Smooth muscle cell of the brain vasculature (primary cell): Measurements from ENCODE around the gene VSIG10L2.
"Not testable (repeated sequence)": the region's sequence is repeated elsewhere in the genome, so short reads cannot be mapped to it uniquely, and the experiment has no call there.

Experiments used
- DNase-seq: peaks from one replicate; pipeline ENCODE4 v3.0.0-alpha.2; 2012; ENCODE audit warnings: low read depth, low spot score

The VSIG10L2 gene

GRCh38 chr11:125960771-125961170 is 14.9 kb downstream of the VSIG10L2 start:
- no peak for DNase-seq

- no peak for DNase-seq
These were observed 21.7 kb downstream of the VSIG10L2 start for GRCh38 chr11:125967515-125967914.

- no peak for DNase-seq
These were observed 22.5 kb downstream of the VSIG10L2 start for GRCh38 chr11:125968354-125968753.

- no peak for DNase-seq
These were observed 25.8 kb downstream of the VSIG10L2 start for GRCh38 chr11:125971618-125972017.

GRCh38 chr11:125974284-125974683 is 28.4 kb downstream of the VSIG10L2 start:
- no peak for DNase-seq

GRCh38 chr11:125975634-125976033 is 29.8 kb downstream of the VSIG10L2 start:
- DNase-seq, result no peak

GRCh38 chr11:125976156-125976555 is 30.3 kb downstream of the VSIG10L2 start:
- DNase-seq, result no peak

- no peak for DNase-seq
These were observed 31.5 kb downstream of the VSIG10L2 start for GRCh38 chr11:125977333-125977732.

- no peak for DNase-seq
These were observed 32.4 kb downstream of the VSIG10L2 start for GRCh38 chr11:125978181-125978716.

GRCh38 chr11:125978778-125979407 is 33.0 kb downstream of the VSIG10L2 start:
- DNase-seq, result no peak

- no peak for DNase-seq
These were observed 33.7 kb downstream of the VSIG10L2 start for GRCh38 chr11:125979511-125979910.

- no peak for DNase-seq
These were observed 34.6 kb downstream of the VSIG10L2 start for GRCh38 chr11:125980436-125980835.

- DNase-seq, result no peak
These were observed 36.5 kb downstream of the VSIG10L2 start for GRCh38 chr11:125982348-125982730.

GRCh38 chr11:125985956-125986355 is 40.1 kb downstream of the VSIG10L2 start:
- not testable (repeated sequence) for DNase-seq

- DNase-seq, result no peak
These were observed 41.3 kb downstream of the VSIG10L2 start for GRCh38 chr11:125987066-125987641.

- DNase-seq, result peak; percentile 31
These were observed 44.4 kb downstream of the VSIG10L2 start for GRCh38 chr11:125990244-125990643.

- no peak for DNase-seq
These were observed 47.0 kb downstream of the VSIG10L2 start for GRCh38 chr11:125992893-125993292.

GRCh38 chr11:125994509-125994908 is 48.7 kb downstream of the VSIG10L2 start:
- DNase-seq, result no peak

GRCh38 chr11:125995313-125995712 is 49.5 kb downstream of the VSIG10L2 start:
- DNase-seq, result no peak

- DNase-seq, result no peak
These were observed 52.4 kb downstream of the VSIG10L2 start for GRCh38 chr11:125998267-125998666.

GRCh38 chr11:125999234-125999880 is 53.5 kb downstream of the VSIG10L2 start:
- no peak for DNase-seq

- DNase-seq, result no peak
These were observed 56.3 kb downstream of the VSIG10L2 start for GRCh38 chr11:126002181-126002580.
